Measurements from ENCODE around the gene PDLIM1.

PDLIM1 gene

DNA sequence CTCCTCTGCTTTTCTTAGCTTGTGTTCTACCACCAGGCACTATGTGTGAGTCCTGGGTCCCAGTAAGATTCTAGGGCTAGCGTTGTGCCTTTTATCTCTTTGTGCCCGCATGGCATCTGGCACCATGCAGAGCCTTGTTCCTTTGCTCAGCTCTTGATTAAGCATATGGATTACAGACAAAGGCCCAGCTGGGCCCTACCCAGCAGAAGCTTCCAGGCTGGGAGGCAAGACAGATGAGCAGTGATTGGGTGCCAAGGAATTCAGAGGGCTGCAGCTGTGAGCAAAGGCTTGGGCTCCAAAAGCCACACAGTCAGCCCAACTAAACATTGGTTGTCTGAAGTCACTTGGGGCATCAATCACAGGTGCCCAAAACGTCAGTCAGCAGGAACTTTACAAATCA, 94.8 kb downstream of the PDLIM1 start:
- no peak for DNase-seq

DNA sequence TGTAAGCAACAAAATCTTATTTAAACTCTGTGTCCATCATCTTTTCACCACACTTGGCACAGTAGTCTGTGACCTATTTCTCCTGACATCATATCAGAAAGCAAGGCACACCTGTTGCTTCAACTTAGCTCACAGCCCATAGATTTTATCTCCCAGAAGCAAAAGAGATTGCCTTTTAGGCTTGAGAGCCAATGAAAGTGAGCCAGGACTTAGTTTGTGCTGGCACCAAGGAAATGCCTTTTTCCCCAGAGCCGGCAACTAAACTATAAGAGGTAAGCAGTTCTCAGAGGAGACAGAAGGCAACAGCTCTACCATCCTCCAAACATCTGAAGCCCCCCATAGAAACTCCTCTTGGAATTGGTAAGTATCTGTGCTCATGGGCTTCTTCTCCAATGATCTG, 96.9 kb downstream of the PDLIM1 start, which contains the start of gene ACSM6:
ACSM6 (plus strand) TSS at position 295 of the 400 bp plus-strand sequence. CDS start 248 bp downstream, outside the sequence.
- no peak for DNase-seq

DNA sequence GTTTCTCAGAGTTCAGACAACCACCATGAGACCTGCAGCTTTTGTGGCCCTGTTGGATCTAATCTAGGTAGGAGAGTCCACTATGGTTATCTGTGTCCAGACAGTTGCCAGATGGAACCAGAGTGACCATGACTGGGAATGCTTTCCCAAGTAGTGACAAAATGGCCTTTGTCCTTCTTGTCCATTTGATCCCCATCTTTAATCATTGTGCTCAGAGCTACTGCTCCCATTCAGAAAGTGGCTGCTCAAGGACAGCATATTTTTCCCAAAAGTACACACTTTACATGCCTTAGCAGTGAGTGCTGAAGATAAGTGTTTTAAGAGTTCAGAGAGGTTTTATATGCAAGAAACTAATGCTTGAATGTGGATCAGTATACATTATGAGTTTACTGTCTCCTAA, 102.2 kb downstream of the PDLIM1 start:
- no peak for DNase-seq

DNA sequence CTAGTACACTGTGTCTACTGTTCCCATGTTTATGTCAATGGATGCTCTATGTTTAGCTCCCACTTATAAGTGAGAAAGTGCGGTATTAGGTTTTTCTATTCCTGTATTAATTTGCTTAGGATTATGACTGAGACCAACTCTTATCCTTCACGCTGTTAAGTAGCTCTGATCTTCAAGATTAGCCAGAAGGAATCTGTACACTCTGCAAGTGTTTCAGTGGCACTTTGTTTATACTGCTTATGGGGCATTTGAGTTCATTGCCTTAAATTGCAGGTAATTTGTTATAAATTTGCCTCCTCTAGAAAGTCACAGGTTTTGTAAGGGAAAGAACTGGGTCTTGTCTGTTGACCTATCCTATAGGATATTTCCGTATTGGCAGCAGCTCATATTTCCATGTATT, 103.2 kb downstream of the PDLIM1 start:
- DNase-seq = no peak
